Lower leg skin (tissue), 4 donors: ENCODE data around the gene TMEM132E. TPM values are rescaled to one million over a fixed set of nuclear protein-coding genes. Genes with fewer than 3 reads are reported as not detected.

Experiments used
- DNase-seq, 2 donors: peaks; one replicate each; pipeline ENCODE4 v3.0.0-alpha.2; 2019; ENCODE audit warnings: low spot score in 2 of 2
- H3K4me3 ChIP-seq: fragments of 200-600 bp; sonication (generic); 2 replicates; pipeline ENCODE4 v1.5.1; 2017; ENCODE audit warnings: mild to moderate bottlenecking, low read depth; ENCODE audit not compliant: poor library complexity, severe bottlenecking
- POLR2A ChIP-seq, 2 donors: fragments of 450-650 bp; IDR thresholded peaks; one replicate each; pipeline ENCODE4 v1.6.1; 2016 to 2017; ENCODE audit warnings: antibody characterized with exemption in 2 of 2, mild to moderate bottlenecking in 1 of 2, moderate library complexity in 1 of 2
- WGBS, 2 donors: methylation state at CpG; one replicate each; pipeline ENCODE4 v1.1.5; 2018; 5-methylcytosine and 5-hydroxymethylcytosine counted together
- intact Hi-C: fragments of 100-400 bp; cut with DNase I; formaldehyde crosslinking; loops from one replicate; pipeline ENCODE4 v1.15.0; 2023; ENCODE audit warnings: low total_unique reads
- total RNA-seq, 4 donors: library from RNA; depleted of rRNA; stranded (reverse); fragments of >200 nt; gene quantifications; one replicate each; pipeline ENCODE4 v1.1.0, GENCODE V29; 2016
- TF ChIP-seq, protein P1 (sequence below), 3 donors: fragments of 450-650 bp; IDR thresholded peaks; one replicate each; pipeline ENCODE4 v1.5.1; 2016; ENCODE audit warnings: antibody characterized with exemption in 3 of 3, mild to moderate bottlenecking in 3 of 3, moderate library complexity in 2 of 3

TMEM132E gene
- total RNA-seq, 4 donors from 2014 or later: 0.10 TPM; not detected in 3

DNA sequence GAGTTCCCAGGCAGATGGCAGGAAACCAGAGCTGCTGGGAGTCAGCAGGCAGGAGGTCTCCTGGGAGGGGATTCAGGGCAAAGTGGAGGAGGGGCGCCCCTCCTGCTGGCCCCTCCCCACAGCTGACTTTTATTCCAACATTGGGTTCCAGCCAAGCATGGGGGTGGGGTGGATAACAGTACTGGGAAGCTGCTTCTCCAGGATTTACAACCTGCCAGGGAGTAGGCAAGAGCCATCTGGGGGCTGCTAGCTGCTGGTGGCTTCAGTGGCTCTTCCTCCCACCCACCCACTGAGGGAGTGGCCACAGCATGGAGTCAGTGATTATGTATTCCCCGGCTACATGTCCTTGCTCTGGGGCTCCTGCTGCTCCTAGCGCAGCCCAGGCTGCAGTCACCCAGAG is 36.8 kb downstream of the TMEM132E start:
- whole genome bisulfite sequencing, 2 donors: 11 to 13% methylated on average over 3 of the region's 3 CpGs
- intact Hi-C loops: no loop called here
- DNase-seq: no peak
- TF ChIP-seq POLR2A (IDR thresholded peaks at IDR 0.05): no peak
- TF ChIP-seq, protein P1, sequence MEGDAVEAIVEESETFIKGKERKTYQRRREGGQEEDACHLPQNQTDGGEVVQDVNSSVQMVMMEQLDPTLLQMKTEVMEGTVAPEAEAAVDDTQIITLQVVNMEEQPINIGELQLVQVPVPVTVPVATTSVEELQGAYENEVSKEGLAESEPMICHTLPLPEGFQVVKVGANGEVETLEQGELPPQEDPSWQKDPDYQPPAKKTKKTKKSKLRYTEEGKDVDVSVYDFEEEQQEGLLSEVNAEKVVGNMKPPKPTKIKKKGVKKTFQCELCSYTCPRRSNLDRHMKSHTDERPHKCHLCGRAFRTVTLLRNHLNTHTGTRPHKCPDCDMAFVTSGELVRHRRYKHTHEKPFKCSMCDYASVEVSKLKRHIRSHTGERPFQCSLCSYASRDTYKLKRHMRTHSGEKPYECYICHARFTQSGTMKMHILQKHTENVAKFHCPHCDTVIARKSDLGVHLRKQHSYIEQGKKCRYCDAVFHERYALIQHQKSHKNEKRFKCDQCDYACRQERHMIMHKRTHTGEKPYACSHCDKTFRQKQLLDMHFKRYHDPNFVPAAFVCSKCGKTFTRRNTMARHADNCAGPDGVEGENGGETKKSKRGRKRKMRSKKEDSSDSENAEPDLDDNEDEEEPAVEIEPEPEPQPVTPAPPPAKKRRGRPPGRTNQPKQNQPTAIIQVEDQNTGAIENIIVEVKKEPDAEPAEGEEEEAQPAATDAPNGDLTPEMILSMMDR (IDR thresholded peaks at IDR 0.05): no peak
- H3K4me3 ChIP-seq: no peak overlapping the region

DNA sequence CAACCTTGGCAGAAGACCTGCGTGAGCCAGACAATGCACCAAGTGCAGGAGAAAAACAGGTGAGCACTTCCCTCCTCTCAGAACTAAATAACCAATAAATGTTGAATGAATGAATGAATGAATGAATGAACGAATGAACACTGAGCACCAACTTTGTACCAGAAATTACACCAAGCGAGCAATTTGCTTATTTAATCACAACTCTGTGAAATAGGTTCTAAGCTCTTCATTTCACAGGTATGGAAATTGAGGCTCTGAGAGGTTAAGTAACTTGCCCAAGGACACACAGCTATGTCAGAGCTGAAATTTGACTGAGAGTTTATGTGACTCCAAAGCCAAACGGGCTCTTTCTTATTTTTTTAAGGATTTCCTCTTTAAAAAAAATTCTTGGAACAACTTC is 38.0 kb downstream of the TMEM132E start:
- TF ChIP-seq, protein P1 (IDR thresholded peaks at IDR 0.05): no peak
- TF ChIP-seq POLR2A (IDR thresholded peaks at IDR 0.05): no peak
- 55 to 62% methylated on average over 4 of the region's 4 CpGs for WGBS, 2 donors
- DNase-seq: no peak
- intact Hi-C loops: no loop called here
- no peak overlapping the region for H3K4me3 ChIP-seq

DNA sequence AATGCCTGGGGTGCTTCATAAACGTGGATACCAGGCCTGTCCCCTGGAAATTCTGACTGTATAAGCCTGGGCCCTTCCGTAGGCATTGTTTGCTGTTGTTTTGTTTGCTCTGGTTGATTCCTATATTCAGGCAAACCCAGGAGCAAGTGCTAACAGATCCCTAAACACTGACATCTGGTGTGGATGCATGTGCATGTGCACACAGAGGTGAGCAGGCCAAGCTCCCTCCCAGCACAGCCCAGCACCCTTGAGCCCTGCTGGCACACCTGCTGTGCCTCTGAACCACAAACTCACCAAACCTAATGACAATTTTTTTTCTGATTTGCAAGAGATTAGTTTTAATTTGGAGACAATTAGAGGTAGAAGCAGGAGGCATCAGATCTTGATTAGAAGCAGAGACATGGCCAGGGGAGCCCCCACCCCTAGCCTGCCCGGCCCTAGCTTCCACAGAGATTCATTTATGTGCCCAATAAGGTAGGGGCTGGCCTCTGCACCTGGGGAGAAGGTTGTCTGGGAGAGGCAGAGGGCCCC is 40.4 kb downstream of the TMEM132E start:
- no peak for DNase-seq
- intact Hi-C loops: no loop called here
- H3K4me3 ChIP-seq: no peak overlapping the region
- TF ChIP-seq, protein P1 (IDR thresholded peaks at IDR 0.05): no peak
- TF ChIP-seq POLR2A (IDR thresholded peaks at IDR 0.05): no peak
- WGBS, 2 donors: 65 to 72% methylated on average over 3 of the region's 3 CpGs

DNA sequence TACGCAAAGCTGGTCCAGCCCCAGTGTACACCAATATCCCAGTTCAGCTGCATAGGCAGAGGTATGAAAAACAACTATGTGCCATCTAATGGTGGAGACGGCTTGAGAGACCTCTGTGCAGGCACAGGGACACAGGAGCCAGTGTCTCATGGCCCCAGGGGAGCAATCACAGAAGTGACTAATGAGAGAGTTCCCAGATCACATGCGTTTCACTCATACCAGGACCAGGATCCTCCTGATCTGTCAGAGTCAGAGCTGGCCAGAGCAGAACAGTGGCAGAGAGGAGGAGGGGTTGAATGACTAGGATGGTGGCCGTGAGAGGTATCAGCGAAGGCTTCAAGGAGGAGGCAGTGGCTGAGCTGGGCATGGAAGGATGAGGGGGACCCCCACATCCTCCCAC is 41.1 kb downstream of the TMEM132E start:
- no peak for DNase-seq
- no peak overlapping the region for H3K4me3 ChIP-seq
- intact Hi-C loops: no loop called here
- TF ChIP-seq POLR2A (IDR thresholded peaks at IDR 0.05): no peak
- TF ChIP-seq, protein P1 (IDR thresholded peaks at IDR 0.05): no peak
- 73 to 78% methylated on average over 5 of the region's 5 CpGs for WGBS, 2 donors

DNA sequence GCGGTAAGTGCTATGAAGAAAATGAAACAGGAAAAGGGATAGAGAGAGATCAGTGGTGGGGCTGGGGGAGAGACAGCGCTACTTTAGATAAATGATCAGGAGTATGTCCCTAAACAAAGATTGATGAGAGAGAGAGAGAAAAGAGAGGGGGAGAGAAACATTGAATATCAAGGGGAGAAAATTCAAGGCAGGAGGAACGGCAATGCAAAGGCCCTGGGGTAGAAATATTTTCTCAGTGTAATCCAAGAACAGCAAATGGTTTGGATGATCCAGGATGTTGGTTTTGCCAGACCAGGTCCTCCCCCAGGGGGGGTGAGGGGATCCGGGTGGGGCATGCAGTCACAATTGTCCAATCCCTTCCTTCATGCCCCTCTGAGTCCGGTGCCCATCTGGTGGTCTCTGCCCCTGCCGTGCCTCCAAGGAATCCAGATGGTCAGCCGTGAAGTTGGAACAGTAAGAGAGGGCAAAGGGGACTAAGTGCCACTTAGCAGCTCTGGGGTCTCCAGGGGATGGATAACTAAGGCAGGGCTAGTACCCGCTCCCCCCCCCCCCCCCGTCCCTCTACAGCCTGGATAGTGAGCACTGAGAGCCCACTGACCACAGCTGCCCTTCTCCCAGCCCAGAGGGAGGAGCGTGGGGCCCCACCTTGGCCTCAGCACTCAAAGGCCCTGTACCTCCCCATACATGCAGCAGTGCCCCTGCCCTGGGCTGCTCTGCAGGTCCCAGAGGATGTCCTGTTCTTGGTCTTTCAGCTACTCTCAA is 43.7 kb downstream of the TMEM132E start:
- TF ChIP-seq POLR2A (IDR thresholded peaks at IDR 0.05): no peak
- TF ChIP-seq, protein P1 (IDR thresholded peaks at IDR 0.05): no peak
- WGBS, 2 donors: 74 to 83% methylated on average over 10 of the region's 10 CpGs
- intact Hi-C loops: no loop called here
- no peak for DNase-seq
- H3K4me3 ChIP-seq: no peak overlapping the region
